CD14-positive monocyte (primary cell): ENCODE measurements around the gene MAD1L1. TPM values are rescaled to one million over a fixed set of nuclear protein-coding genes. Genes with fewer than 3 reads are reported as not detected.
A peak's percentile ranks its signal among the peaks of the same experiment; 100 is the strongest.

ENCODE experiments used
- DNase-seq, 3 donors: peaks; one replicate each; pipeline ENCODE4 v3.0.0-alpha.2; 2011 to 2022
- H2AFZ ChIP-seq: 2 replicates; pipeline ENCODE4 v1.6.0; 2012; ENCODE audit warnings: mild to moderate bottlenecking, low read depth, low read length, inconsistent platforms; ENCODE audit not compliant: insufficient read depth, poor library complexity, severe bottlenecking
- H3K27ac ChIP-seq, 2 donors: 1 replicate in 1 of 2; 2 replicates in 1 of 2; pipeline ENCODE4 v1.5.1; 2012 to 2013; ENCODE audit warnings: low read length in 2 of 2, control low read depth in 1 of 2, inconsistent platforms in 1 of 2, low read depth in 1 of 2, mild to moderate bottlenecking in 1 of 2
- H3K27me3 ChIP-seq, 2 donors: one replicate each; pipeline versions ENCODE4 v1.6.0 to v1.6.1; 2011 to 2013; ENCODE audit warnings: low read length in 2 of 2; ENCODE audit not compliant: control insufficient read depth in 2 of 2, insufficient read depth in 2 of 2
- H3K36me3 ChIP-seq, 2 donors: replicated peaks in 1 of 2; 1 replicate in 1 of 2; 2 replicates in 1 of 2; pipeline versions ENCODE4 v1.5.1 to v1.6.1; 2012 to 2013; ENCODE audit warnings: low read length in 2 of 2, control low read depth in 1 of 2, inconsistent platforms in 1 of 2, mild to moderate bottlenecking in 1 of 2; ENCODE audit not compliant: insufficient read depth in 2 of 2, control insufficient read depth in 1 of 2
- H3K4me1 ChIP-seq, 2 donors: 1 replicate in 1 of 2; 2 replicates in 1 of 2; pipeline versions ENCODE4 v1.5.1 to v1.6.1; 2012 to 2013; ENCODE audit warnings: low read length in 2 of 2, control low read depth in 1 of 2, inconsistent platforms in 1 of 2, mild to moderate bottlenecking in 1 of 2, moderate library complexity in 1 of 2; ENCODE audit not compliant: insufficient read depth in 2 of 2, control insufficient read depth in 1 of 2
- H3K4me2 ChIP-seq: replicated peaks from 2 replicates; pipeline ENCODE3; 2012; ENCODE audit warnings: low read length, moderate library complexity, mild to moderate bottlenecking; ENCODE audit not compliant: poor library complexity, severe bottlenecking; ENCODE audit errors: extremely low read depth
- H3K4me3 ChIP-seq, 3 experiments: fragments of 200-600 bp in 1 of 3; sonication (generic) in 1 of 3; replicated peaks in 1 of 3; 1 replicate in 2 of 3; 2 replicates in 1 of 3; pipeline ENCODE4 v1.5.1; 2011 to 2013; ENCODE audit warnings: low read length in 3 of 3, mild to moderate bottlenecking in 3 of 3, control low read depth in 2 of 3, low read depth in 2 of 3, inconsistent platforms in 1 of 3, moderate library complexity in 1 of 3
- H3K79me2 ChIP-seq: 2 replicates; pipeline ENCODE4 v1.6.0; 2012; ENCODE audit warnings: mild to moderate bottlenecking, control low read depth, inconsistent platforms, low read length, moderate library complexity; ENCODE audit not compliant: insufficient read depth
- H3K9ac ChIP-seq: 2 replicates; pipeline ENCODE4 v1.6.0; 2017; ENCODE audit warnings: low read length, mild to moderate bottlenecking; ENCODE audit not compliant: insufficient read depth, poor library complexity, severe bottlenecking
- H3K9me3 ChIP-seq, 2 donors: replicated peaks in 1 of 2; 1 replicate in 1 of 2; 2 replicates in 1 of 2; pipeline versions ENCODE4 v1.5.1 to v1.6.1; 2012 to 2013; ENCODE audit warnings: low read length in 2 of 2, control low read depth in 1 of 2; ENCODE audit not compliant: control insufficient read depth in 1 of 2, insufficient read depth in 1 of 2
- H4K20me1 ChIP-seq: 2 replicates; pipeline ENCODE4 v1.6.0; 2012; ENCODE audit warnings: mild to moderate bottlenecking, low read length, control low read depth, moderate library complexity; ENCODE audit not compliant: insufficient read depth
- H3K27ac Mint-ChIP-seq, 7 donors: one replicate each; pipeline ENCODE4 v1.8.0; 2020; ENCODE audit warnings: mild to moderate bottlenecking in 7 of 7, mixed read lengths in 7 of 7, moderate library complexity in 6 of 7, inconsistent platforms in 2 of 7
- H3K27me3 Mint-ChIP-seq, 3 donors: one replicate each; pipeline ENCODE4 v1.8.0; 2021 to 2022; ENCODE audit warnings: low read depth in 3 of 3, mild to moderate bottlenecking in 3 of 3, mixed read lengths in 3 of 3, moderate library complexity in 3 of 3, inconsistent platforms in 1 of 3
- H3K36me3 Mint-ChIP-seq, 2 donors: one replicate each; pipeline ENCODE4 v1.8.0; 2020; ENCODE audit warnings: mixed read lengths in 2 of 2, inconsistent platforms in 1 of 2, mild to moderate bottlenecking in 1 of 2
- H3K4me1 Mint-ChIP-seq: one replicate; pipeline ENCODE4 v1.8.0; 2020; ENCODE audit warnings: mild to moderate bottlenecking, mixed read lengths
- H3K4me3 Mint-ChIP-seq, 2 donors: one replicate each; pipeline ENCODE4 v1.8.0; 2020; ENCODE audit warnings: mild to moderate bottlenecking in 2 of 2, mixed read lengths in 2 of 2, moderate library complexity in 1 of 2
- H3K9me3 Mint-ChIP-seq, 7 donors: one replicate each; pipeline ENCODE4 v1.8.0; 2020 to 2022; ENCODE audit warnings: mixed read lengths in 7 of 7, mild to moderate bottlenecking in 6 of 7, moderate library complexity in 6 of 7, inconsistent platforms in 2 of 7
- WGBS: methylation state at CpG from one replicate; pipeline ENCODE4 v1.1.5; 2013; ENCODE audit warnings: missing lambda C conversion rate; ENCODE audit not compliant: insufficient coverage; 5-methylcytosine and 5-hydroxymethylcytosine counted together
- intact Hi-C, 2 donors: fragments of 100-400 bp; cut with micrococcal nuclease; formaldehyde crosslinking; loops; one replicate each; pipeline versions ENCODE4 v1.15.0 to v1.15.1; 2023
- polyA plus RNA-seq, 3 donors: library from polyadenylated mRNA; depleted of rRNA in 1 of 3; unstranded in 2 of 3; stranded (reverse) in 1 of 3; fragments of 300-500 nt in 2 of 3; fragments of >200 nt in 1 of 3; fragmentation: Illumina TruSeq in 2 of 3; gene quantifications; 1 replicate in 2 of 3; 2 replicates in 1 of 3; pipeline ENCODE4 v1.2.3, GENCODE V29; 2012 to 2021
- TF ChIP-seq, protein P1 (sequence below): fragments of 200-600 bp; IDR thresholded peaks from one replicate; pipeline ENCODE4 v1.8.0; 2022; ENCODE audit warnings: antibody characterized with exemption, mild to moderate bottlenecking

The MAD1L1 gene
- polyA plus RNA-seq, 3 donors = 22.0 to 39.4 (median 33.2) TPM

DNA sequence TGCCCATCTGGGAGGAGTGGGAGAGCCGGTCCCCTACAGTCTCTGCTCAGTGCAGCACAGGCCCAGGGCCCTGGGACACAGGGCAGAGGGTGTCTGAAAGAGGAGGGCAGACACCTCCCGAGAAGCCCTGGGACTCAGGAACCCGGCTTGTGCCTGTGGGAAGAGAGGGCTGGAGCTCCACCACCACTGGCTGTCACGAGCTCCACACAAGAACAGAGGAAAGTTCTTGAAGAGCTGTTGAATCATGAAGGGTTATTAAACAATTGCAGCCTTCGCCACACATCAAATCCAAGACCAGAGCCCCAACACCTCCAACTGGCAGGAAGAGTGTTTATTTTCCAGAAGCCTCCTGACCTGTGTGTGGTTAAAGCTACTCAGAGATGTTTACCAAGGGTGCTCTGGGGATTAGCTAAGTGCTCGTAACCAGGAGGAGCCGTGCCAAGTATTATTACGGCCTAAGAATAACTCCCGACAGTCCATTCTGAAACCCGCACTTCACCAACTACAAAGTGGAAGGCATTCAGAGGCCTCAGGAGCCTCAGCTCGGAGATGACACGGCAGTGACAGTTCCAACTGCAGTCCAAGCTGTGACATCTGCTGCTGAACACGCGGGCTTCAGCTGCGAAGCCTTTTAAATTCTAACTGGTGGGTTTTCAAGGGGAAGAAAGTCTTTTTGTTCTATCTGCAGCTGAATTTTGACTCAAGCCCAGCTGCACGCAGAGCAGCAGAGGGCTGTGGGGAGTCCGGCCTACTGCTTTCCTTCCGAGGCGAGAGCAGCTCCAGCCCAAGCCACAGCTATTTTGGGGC lies 75.1 kb downstream of the MAD1L1 start:
- no peak overlapping the region for H3K4me2 ChIP-seq
- Mint-ChIP-seq H3K27ac (no peak overlapping the region), H3K36me3 (peaks cover 29 to 63% of the 10 kb centered on the region in 2 donors), H3K9me3 (peaks cover 0 to 2% (median 0%) of the 10 kb centered on the region in 7 donors), H3K4me3 (no peak overlapping the region), H3K4me1 (peaks cover 3% of the 10 kb centered on the region), H3K27me3 (peaks cover 0 to 6% (median 1%) of the 10 kb centered on the region in 3 donors)
- 91% methylated on average over 14 of the region's 19 CpGs for WGBS
- no peak for DNase-seq
- no peaks in the 10 kb centered on the region for H3K9me3 ChIP-seq
- H3K36me3 ChIP-seq = peaks cover 0 to 11% of the 10 kb centered on the region in 2 donors
- TF ChIP-seq, protein P1, sequence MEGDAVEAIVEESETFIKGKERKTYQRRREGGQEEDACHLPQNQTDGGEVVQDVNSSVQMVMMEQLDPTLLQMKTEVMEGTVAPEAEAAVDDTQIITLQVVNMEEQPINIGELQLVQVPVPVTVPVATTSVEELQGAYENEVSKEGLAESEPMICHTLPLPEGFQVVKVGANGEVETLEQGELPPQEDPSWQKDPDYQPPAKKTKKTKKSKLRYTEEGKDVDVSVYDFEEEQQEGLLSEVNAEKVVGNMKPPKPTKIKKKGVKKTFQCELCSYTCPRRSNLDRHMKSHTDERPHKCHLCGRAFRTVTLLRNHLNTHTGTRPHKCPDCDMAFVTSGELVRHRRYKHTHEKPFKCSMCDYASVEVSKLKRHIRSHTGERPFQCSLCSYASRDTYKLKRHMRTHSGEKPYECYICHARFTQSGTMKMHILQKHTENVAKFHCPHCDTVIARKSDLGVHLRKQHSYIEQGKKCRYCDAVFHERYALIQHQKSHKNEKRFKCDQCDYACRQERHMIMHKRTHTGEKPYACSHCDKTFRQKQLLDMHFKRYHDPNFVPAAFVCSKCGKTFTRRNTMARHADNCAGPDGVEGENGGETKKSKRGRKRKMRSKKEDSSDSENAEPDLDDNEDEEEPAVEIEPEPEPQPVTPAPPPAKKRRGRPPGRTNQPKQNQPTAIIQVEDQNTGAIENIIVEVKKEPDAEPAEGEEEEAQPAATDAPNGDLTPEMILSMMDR = no peak
- no peak overlapping the region for H3K27ac ChIP-seq
- H4K20me1 ChIP-seq = peaks cover 19% of the 10 kb centered on the region
- intact Hi-C loops = no loop called here
- H3K9ac ChIP-seq = no peak overlapping the region
- H2AFZ ChIP-seq = no peak overlapping the region
- no peaks in the 10 kb centered on the region for H3K79me2 ChIP-seq
- H3K4me1 ChIP-seq = no peaks in the 10 kb centered on the region
- H3K4me3 ChIP-seq = no peak overlapping the region
- H3K27me3 ChIP-seq = no peaks in the 10 kb centered on the region

DNA sequence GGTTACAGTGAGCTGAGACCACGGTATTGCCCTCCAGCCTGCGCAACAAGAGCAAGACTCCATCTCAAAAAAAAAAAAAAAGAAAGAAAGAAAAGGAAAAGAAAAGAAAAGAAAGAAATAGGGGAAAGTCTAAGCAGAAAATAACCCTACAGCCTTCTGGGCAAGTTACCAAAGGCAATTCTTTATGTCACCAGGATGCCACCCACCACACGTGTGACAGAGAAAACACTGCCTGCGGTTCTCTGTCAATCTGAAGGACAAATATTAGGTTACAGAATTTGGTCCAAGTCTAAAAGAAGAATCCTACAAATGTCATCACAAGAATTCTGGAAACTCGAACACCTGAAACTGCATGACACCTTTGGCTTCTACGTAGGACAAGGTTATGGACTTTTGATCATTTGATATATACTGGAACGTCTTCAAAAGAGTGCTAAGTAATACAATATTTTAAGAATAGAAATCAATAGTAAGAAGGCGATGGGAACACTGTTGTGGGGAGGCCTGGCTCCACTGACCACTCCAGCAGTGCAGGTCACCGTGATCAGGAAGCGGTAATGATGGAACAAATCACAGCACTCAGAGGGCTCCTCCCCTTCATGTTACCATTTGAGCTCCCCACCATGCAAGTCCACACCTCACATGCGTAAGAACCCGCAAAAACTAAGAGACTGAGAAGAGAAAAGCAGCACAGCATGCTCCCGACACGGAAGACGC lies 75.8 kb downstream of the MAD1L1 start:
- no peak overlapping the region for H3K4me2 ChIP-seq
- peaks cover 20% of the 10 kb centered on the region for H4K20me1 ChIP-seq
- H3K4me1 ChIP-seq = no peaks in the 10 kb centered on the region

More for the DNA sequence above, 75.8 kb downstream of the MAD1L1 start:
- TF ChIP-seq, protein P1 = no peak
- intact Hi-C loops = no loop called here
- Mint-ChIP-seq H3K27ac (peak overlapping the region in 2 of 7 donors; percentile 3 to 57), H3K4me1 (peaks cover 3% of the 10 kb centered on the region), H3K9me3 (peaks cover 0 to 2% (median 0%) of the 10 kb centered on the region in 7 donors), H3K4me3 (no peak overlapping the region), H3K27me3 (peaks cover 0 to 6% (median 1%) of the 10 kb centered on the region in 3 donors), H3K36me3 (peaks cover 29 to 63% of the 10 kb centered on the region in 2 donors)
- no peaks in the 10 kb centered on the region for H3K79me2 ChIP-seq
- H3K9me3 ChIP-seq = no peaks in the 10 kb centered on the region
- 100% methylated on average over 5 of the region's 15 CpGs for WGBS
- H3K4me3 ChIP-seq = no peak overlapping the region
- DNase-seq = no peak
- H3K36me3 ChIP-seq = peaks cover 0 to 11% of the 10 kb centered on the region in 2 donors
- no peaks in the 10 kb centered on the region for H3K27me3 ChIP-seq
- no peak overlapping the region for H3K9ac ChIP-seq
- H3K27ac ChIP-seq = no peak overlapping the region
- no peak overlapping the region for H2AFZ ChIP-seq
